Measurements from ENCODE around the gene FRRS1. TPM values are rescaled to one million over a fixed set of nuclear protein-coding genes. Genes with fewer than 3 reads are reported as not detected.

Gene FRRS1
- total and polyA plus RNA-seq, 2 experiments from 2014 or later, result 0.13 to 3.9 TPM

DNA sequence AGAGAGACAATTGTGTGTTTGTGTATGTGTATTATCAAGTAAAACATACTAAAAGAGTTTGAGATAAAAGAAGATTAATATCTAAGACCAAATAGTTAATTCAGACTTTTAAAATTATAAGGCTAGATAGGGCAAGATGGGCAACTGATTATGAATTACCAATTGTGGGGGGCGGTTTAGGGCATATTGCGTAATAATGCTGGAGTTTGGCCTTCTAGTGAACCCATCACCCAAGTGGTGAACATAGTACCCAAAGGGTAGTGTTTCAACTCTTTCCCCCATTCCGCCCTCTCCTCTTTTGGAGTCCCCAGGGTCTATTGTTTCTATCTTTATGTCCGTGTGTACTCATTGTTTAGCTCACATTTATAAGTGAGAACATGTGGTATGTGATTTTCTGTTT lies 55.4 kb downstream of the FRRS1 start:
- Histone ChIP-seq H3K27me3 (replicated peaks; ENCODE audit: insufficient read depth) (no peaks in the 10 kb centered on the region), H2AFZ (no peak overlapping the region), H3K36me3 (ENCODE audit: low read depth) (no peaks in the 10 kb centered on the region), H3K27ac (no peak overlapping the region), H3K4me3 (no peak overlapping the region), H3K9me3 (ENCODE audit: low read depth) (no peaks in the 10 kb centered on the region), H3K4me2 (ENCODE audit: unreplicated experiment) (no peak overlapping the region), H3K9ac (no peak overlapping the region), H4K20me1 (ENCODE audit: insufficient read depth) (no peaks in the 10 kb centered on the region), H3F3A (ENCODE audit: insufficient read depth) (no peaks in the 10 kb centered on the region), H3K4me1 (ENCODE audit: insufficient read depth) (no peaks in the 10 kb centered on the region), H3K79me2 (ENCODE audit: insufficient read depth) (no peaks in the 10 kb centered on the region), H3K9me2 (ENCODE audit: insufficient read depth) (no peaks in the 10 kb centered on the region)
- no peak for DNase-seq
- in situ Hi-C loops (cut with MboI), result loop anchor here (25.0 kb wide), 1 partner anchor 924 kb away; no protein-coding TSS in a partner anchor
- 80 to 83% methylated on average over 4 of the region's 4 CpGs for WGBS, 2 experiments (ENCODE audit: low coverage in 1 of 2, low lambda C conversion rate in 2 of 2, missing lambda C conversion rate in 2 of 2)
- TF ChIP-seq EZH2phosphoT487 (IDR thresholded peaks at IDR 0.05; ENCODE audit: insufficient read depth, low read depth), result no peak
- no peak for TF ChIP-seq EZH2 (IDR thresholded peaks at IDR 0.05; ENCODE audit: insufficient read depth, poor library complexity, severe bottlenecking)

- in situ Hi-C loops (cut with MboI), result loop anchor here (25.0 kb wide), 1 partner anchor 920 kb away; no protein-coding TSS in a partner anchor
- no peak for TF ChIP-seq EZH2phosphoT487 (IDR thresholded peaks at IDR 0.05; ENCODE audit: insufficient read depth, low read depth)
- no peak for TF ChIP-seq EZH2 (IDR thresholded peaks at IDR 0.05; ENCODE audit: insufficient read depth, poor library complexity, severe bottlenecking)
These were observed 58.8 kb downstream of the FRRS1 start for GRCh38 chr1:99707535-99708142.

DNA sequence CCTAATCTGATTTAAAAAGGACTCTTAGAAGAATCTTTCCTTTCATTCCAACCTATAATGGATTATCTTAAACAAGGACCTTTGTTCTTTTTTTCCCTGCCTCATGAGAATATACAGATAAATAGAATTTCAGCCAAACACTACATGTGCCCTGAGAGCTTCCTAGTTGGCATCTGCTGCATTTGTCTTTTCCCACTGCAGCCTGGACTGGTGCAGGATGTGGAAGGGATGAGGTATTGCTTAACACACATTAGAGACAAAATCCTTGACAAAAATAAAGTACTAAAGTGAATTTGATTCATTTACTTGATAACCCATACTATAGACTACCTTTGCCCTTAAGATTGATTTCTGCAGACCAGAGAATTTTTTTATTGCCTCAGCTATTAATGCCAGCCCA lies 61.0 kb downstream of the FRRS1 start:
- DNase-seq, result peak; percentile 10
- Histone ChIP-seq H3K79me2 (ENCODE audit: insufficient read depth) (no peaks in the 10 kb centered on the region), H3K9ac (no peak overlapping the region), H2AFZ (no peak overlapping the region), H3K27me3 (replicated peaks; ENCODE audit: insufficient read depth) (no peaks in the 10 kb centered on the region), H3K4me2 (ENCODE audit: unreplicated experiment) (no peak overlapping the region), H3K4me1 (ENCODE audit: insufficient read depth) (peaks cover 3% of the 10 kb centered on the region; the same call in 1 of the 2 replicates), H4K20me1 (ENCODE audit: insufficient read depth) (no peaks in the 10 kb centered on the region), H3F3A (ENCODE audit: insufficient read depth) (no peaks in the 10 kb centered on the region), H3K9me3 (ENCODE audit: low read depth) (no peaks in the 10 kb centered on the region), H3K36me3 (ENCODE audit: low read depth) (no peaks in the 10 kb centered on the region), H3K9me2 (ENCODE audit: insufficient read depth) (no peaks in the 10 kb centered on the region), H3K4me3 (no peak overlapping the region), H3K27ac (no peak overlapping the region)
- TF ChIP-seq EZH2 (IDR thresholded peaks at IDR 0.05; ENCODE audit: insufficient read depth, poor library complexity, severe bottlenecking), result no peak
- TF ChIP-seq EZH2phosphoT487 (IDR thresholded peaks at IDR 0.05; ENCODE audit: insufficient read depth, low read depth), result no peak
- in situ Hi-C loops (cut with MboI), result loop anchor here (25.0 kb wide), 1 partner anchor 918 kb away; no protein-coding TSS in a partner anchor

More at GRCh38 chr1:99707535-99708142, 58.8 kb downstream of the FRRS1 start:
- H3K4me1 ChIP-seq (ENCODE audit: insufficient read depth), result no peaks in the 10 kb centered on the region
- H4K20me1 ChIP-seq (ENCODE audit: insufficient read depth), result no peaks in the 10 kb centered on the region
- H3K27me3 ChIP-seq (replicated peaks; ENCODE audit: insufficient read depth), result no peaks in the 10 kb centered on the region
- H3K9me3 ChIP-seq (ENCODE audit: low read depth), result no peaks in the 10 kb centered on the region
- 16 to 17% methylated on average over 4 of the region's 4 CpGs for WGBS, 2 experiments (ENCODE audit: low coverage in 1 of 2, low lambda C conversion rate in 2 of 2, missing lambda C conversion rate in 2 of 2)
- H3K27ac ChIP-seq, result no peak overlapping the region
- H3F3A ChIP-seq (ENCODE audit: insufficient read depth), result no peaks in the 10 kb centered on the region
- no peak overlapping the region for H3K4me3 ChIP-seq
- H3K4me2 ChIP-seq (ENCODE audit: unreplicated experiment), result no peak overlapping the region
- DNase-seq, result peak; percentile 69
- H2AFZ ChIP-seq, result no peak overlapping the region
- H3K9ac ChIP-seq, result no peak overlapping the region
- H3K9me2 ChIP-seq (ENCODE audit: insufficient read depth), result no peaks in the 10 kb centered on the region
- no peaks in the 10 kb centered on the region for H3K36me3 ChIP-seq (ENCODE audit: low read depth)
- no peaks in the 10 kb centered on the region for H3K79me2 ChIP-seq (ENCODE audit: insufficient read depth)

DNA sequence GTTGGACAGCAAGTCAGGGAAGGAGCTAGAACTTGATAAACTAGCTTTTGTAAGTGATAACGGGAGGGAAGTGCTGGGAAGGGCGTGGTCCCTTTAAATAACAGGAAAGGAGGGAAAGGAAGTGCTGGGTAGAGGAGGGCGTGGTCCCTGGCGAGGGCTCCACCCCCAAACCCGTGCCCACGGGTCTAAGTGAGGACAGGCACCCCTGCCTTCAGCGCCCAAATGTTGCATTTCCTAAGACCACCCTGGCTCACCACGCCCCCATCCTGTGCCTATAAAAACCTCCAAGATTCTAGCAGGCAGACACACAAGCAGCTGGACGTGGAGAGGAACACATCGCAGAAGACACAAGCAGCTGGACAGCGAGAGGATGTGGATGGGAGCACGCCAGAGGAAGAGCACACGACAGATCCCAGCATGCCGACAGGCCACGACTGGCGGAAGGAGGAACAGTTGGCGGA lies 62.0 kb downstream of the FRRS1 start:
- no peaks in the 10 kb centered on the region for H3K9me3 ChIP-seq (ENCODE audit: low read depth)
- no peak overlapping the region for H3K9ac ChIP-seq
- no peak overlapping the region for H3K4me2 ChIP-seq (ENCODE audit: unreplicated experiment)
- H3K36me3 ChIP-seq (ENCODE audit: low read depth), result no peaks in the 10 kb centered on the region
- H3K27me3 ChIP-seq (replicated peaks; ENCODE audit: insufficient read depth), result no peaks in the 10 kb centered on the region
- in situ Hi-C loops (cut with MboI), result loop anchor here (25.0 kb wide), 1 partner anchor 917 kb away; no protein-coding TSS in a partner anchor
- peaks cover 3% of the 10 kb centered on the region; the same call in 1 of the 2 replicates for H3K4me1 ChIP-seq (ENCODE audit: insufficient read depth)
- no peak for TF ChIP-seq EZH2phosphoT487 (IDR thresholded peaks at IDR 0.05; ENCODE audit: insufficient read depth, low read depth)
- TF ChIP-seq EZH2 (IDR thresholded peaks at IDR 0.05; ENCODE audit: insufficient read depth, poor library complexity, severe bottlenecking), result no peak
- no peak overlapping the region for H3K4me3 ChIP-seq
- WGBS, 2 experiments (ENCODE audit: low coverage in 1 of 2, low lambda C conversion rate in 2 of 2, missing lambda C conversion rate in 2 of 2), result 81% methylated on average over 17 of the region's 17 CpGs
- H3F3A ChIP-seq (ENCODE audit: insufficient read depth), result no peaks in the 10 kb centered on the region
- H3K27ac ChIP-seq, result no peak overlapping the region
- no peaks in the 10 kb centered on the region for H4K20me1 ChIP-seq (ENCODE audit: insufficient read depth)
- H3K79me2 ChIP-seq (ENCODE audit: insufficient read depth), result no peaks in the 10 kb centered on the region
- DNase-seq, result no peak
- H3K9me2 ChIP-seq (ENCODE audit: insufficient read depth), result no peaks in the 10 kb centered on the region
- no peak overlapping the region for H2AFZ ChIP-seq

Data from GM23248 (cell line).